CD4-positive, CD25-positive, alpha-beta regulatory T cell (primary cell): ENCODE data around the gene PDE1A. TPM values are rescaled to one million over a fixed set of nuclear protein-coding genes. Genes with fewer than 3 reads are reported as not detected.

Experiments
- ATAC-seq, 2 donors: fragments of 150-1000 bp; cut with Tn5 transposase; one replicate each; pipeline ENCODE4 v1.10.0; 2021; ENCODE audit warnings: low read depth in 2 of 2, moderate number of reproducible peaks in 2 of 2, moderate library complexity in 1 of 2
- DNase-seq, 3 donors: peaks; one replicate each; pipeline versions ENCODE4 v3.0.0 to v3.0.0-alpha.2; 2012 to 2022; ENCODE audit warnings: mixed read lengths in 1 of 3
- H3K27ac ChIP-seq: one replicate; pipeline ENCODE4 v1.7.0; 2013; ENCODE audit warnings: mild to moderate bottlenecking, low read length; ENCODE audit not compliant: insufficient read depth, poor library complexity, severe bottlenecking
- H3K27me3 ChIP-seq: one replicate; pipeline ENCODE4 v1.7.0; 2013; ENCODE audit warnings: low read length; ENCODE audit not compliant: control insufficient read depth, insufficient read depth
- H3K36me3 ChIP-seq: one replicate; pipeline ENCODE4 v1.7.0; 2013; ENCODE audit warnings: mild to moderate bottlenecking, low read length, moderate library complexity; ENCODE audit not compliant: control insufficient read depth, insufficient read depth
- H3K4me1 ChIP-seq: 2 replicates; pipeline ENCODE4 v1.7.0; 2013; ENCODE audit warnings: mild to moderate bottlenecking, low read length; ENCODE audit not compliant: insufficient read depth, control insufficient read depth, poor library complexity, severe bottlenecking
- H3K4me3 ChIP-seq: one replicate; pipeline ENCODE4 v1.7.0; 2013; ENCODE audit warnings: low read depth, mild to moderate bottlenecking, low read length, moderate library complexity
- H3K9me3 ChIP-seq, 2 experiments: 1 replicate in 1 of 2; 2 replicates in 1 of 2; pipeline ENCODE4 v1.7.0; 2013; ENCODE audit warnings: low read length in 2 of 2, mild to moderate bottlenecking in 1 of 2, moderate library complexity in 1 of 2; ENCODE audit not compliant: control insufficient read depth in 2 of 2
- H3K27ac Mint-ChIP-seq, 3 donors: one replicate each; pipeline ENCODE4 v1.8.0; 2020 to 2022; ENCODE audit warnings: mild to moderate bottlenecking in 3 of 3, mixed read lengths in 3 of 3, moderate library complexity in 2 of 3
- H3K27me3 Mint-ChIP-seq: one replicate; pipeline ENCODE4 v1.8.0; 2022; ENCODE audit warnings: mild to moderate bottlenecking, mixed read lengths
- H3K36me3 Mint-ChIP-seq: one replicate; pipeline ENCODE4 v1.8.0; 2020; ENCODE audit warnings: mixed read lengths
- H3K4me1 Mint-ChIP-seq, 4 donors: one replicate each; pipeline ENCODE4 v1.8.0; 2020 to 2022; ENCODE audit warnings: mixed read lengths in 4 of 4, mild to moderate bottlenecking in 1 of 4
- H3K4me3 Mint-ChIP-seq, 4 donors: one replicate each; pipeline ENCODE4 v1.8.0; 2020 to 2022; ENCODE audit warnings: mild to moderate bottlenecking in 4 of 4, mixed read lengths in 4 of 4, moderate library complexity in 3 of 4
- H3K9me3 Mint-ChIP-seq, 7 donors: one replicate each; pipeline ENCODE4 v1.8.0; 2020 to 2022; ENCODE audit warnings: mixed read lengths in 7 of 7, mild to moderate bottlenecking in 3 of 7, moderate library complexity in 2 of 7
- polyA plus RNA-seq, 4 donors: library from polyadenylated mRNA; unstranded; fragments of 300-500 nt; fragmentation: Illumina TruSeq; gene quantifications; one replicate each; pipeline ENCODE4 v1.2.3, GENCODE V29; 2021
- total RNA-seq: library from RNA; stranded (reverse); gene quantifications from one replicate; pipeline ENCODE4 v1.2.3, GENCODE V29; 2022

Gene PDE1A
- total RNA-seq: not detected
- polyA plus RNA-seq: not detected

DNA sequence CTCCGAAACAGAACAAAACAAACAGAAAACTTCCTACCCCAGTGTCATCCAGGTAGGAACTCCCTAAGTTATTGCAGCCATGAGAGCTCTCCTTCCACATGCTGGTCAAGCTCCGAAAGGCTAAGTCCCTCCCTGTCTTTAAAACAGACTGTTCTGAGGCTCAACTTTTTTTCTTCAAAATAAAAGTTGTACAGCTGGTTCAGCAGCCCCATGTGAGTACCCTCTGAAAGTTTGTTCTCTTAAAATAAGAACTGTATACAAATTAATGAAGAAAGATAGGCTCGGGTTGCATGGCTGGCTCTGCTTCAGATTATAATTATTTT is at the start of gene PDE1A:
Gene PDE1A (minus strand): TSS at position 119 of the 323 bp plus-strand sequence.
- H3K27ac Mint-ChIP-seq: no peak within 1 kb of the TSS
- no peak within 1 kb of the TSS for H3K27ac ChIP-seq
- no peak within 1 kb of the TSS for H3K4me3 Mint-ChIP-seq
- H3K4me1 ChIP-seq: no peaks in the 10 kb centered on the region
- no peaks in the 10 kb centered on the region for H3K27me3 Mint-ChIP-seq
- ATAC-seq (no peak), DNase-seq (no peak)
- H3K4me3 ChIP-seq: no peak within 1 kb of the TSS
- peaks cover 0 to 7% (median 3%) of the 10 kb centered on the region in 7 donors for H3K9me3 Mint-ChIP-seq
- H3K36me3 ChIP-seq: no peaks in the 10 kb centered on the region
- H3K9me3 ChIP-seq: no peaks in the 10 kb centered on the region
- H3K4me1 Mint-ChIP-seq: no peaks in the 10 kb centered on the region
- no peaks in the 10 kb centered on the region for H3K27me3 ChIP-seq
- no peaks in the 10 kb centered on the region for H3K36me3 Mint-ChIP-seq

DNA sequence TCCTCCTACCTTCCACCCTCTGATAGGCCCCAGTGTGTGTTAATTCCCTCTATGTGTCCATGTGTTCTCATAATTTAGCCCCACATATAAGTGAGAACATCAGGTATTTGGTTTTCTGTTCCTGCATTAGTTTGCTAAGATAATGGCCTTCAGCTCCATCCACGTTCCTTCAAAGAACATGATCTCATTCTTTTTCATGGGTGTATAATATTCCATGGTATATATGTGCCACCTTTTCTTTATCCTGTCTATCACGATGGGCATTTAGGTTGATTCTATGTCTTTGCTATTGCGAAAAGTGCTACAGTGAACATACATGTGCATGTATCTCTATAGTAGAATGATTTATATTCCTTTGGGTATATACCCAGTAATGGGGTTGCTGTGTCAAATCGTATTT is 46.8 kb upstream of the PDE1A start:
- H3K4me1 Mint-ChIP-seq: no peaks in the 10 kb centered on the region
- Histone ChIP-seq H3K27me3 (no peaks in the 10 kb centered on the region), H3K4me3 (no peak overlapping the region), H3K9me3 (peaks cover 0 to 3% of the 10 kb centered on the region in 2 experiments), H3K27ac (no peak overlapping the region), H3K36me3 (no peaks in the 10 kb centered on the region), H3K4me1 (no peaks in the 10 kb centered on the region)
- H3K4me3 Mint-ChIP-seq: no peak overlapping the region
- no peaks in the 10 kb centered on the region for H3K27me3 Mint-ChIP-seq
- no peak for ATAC-seq
- H3K9me3 Mint-ChIP-seq: peaks cover under 1 to 13% (median 6%) of the 10 kb centered on the region in 7 donors
- DNase-seq: no peak
- H3K27ac Mint-ChIP-seq: no peak overlapping the region
- no peaks in the 10 kb centered on the region for H3K36me3 Mint-ChIP-seq

DNA sequence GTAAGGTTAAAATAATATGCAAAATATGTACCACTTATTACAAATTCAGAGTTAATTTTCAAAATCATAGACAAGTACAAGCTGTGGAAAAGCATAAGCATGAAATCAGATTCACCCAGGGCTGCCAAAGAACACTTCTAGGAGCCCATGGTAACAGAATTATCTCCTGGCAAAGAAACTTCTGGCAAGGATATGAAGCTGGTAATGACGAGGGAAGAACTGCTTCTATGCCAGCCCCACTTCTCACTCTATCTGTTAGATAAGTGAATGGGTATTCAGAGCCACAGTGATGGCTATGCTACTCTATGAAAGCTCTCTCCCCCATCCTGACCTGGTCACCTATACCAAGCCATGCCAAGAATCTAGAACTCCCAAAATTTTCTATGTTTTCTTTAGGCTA is 36.9 kb upstream of the PDE1A start:
- ATAC-seq: no peak

DNA sequence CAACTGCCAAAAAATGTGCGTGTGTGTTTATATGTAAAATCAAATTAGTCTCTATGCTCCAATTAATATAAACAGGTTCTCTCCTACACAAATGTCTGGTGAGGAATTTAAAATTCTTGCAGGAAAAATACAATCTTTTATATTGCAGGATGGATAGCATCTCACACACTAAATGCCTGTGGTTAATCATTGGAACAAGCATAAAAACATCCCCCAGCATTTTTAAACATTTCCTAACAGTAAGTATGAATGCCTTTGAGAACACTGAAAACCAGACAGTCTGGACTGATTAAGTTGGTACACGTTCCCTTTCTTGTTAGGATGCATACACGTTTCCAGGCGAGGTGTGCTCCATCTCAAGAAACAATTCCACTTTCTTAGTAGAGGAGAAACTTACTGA is 29.9 kb upstream of the PDE1A start:
- Mint-ChIP-seq H3K27ac (no peak overlapping the region), H3K36me3 (no peaks in the 10 kb centered on the region)

More for the DNA sequence above, 36.9 kb upstream of the PDE1A start:
- H3K4me3 ChIP-seq: no peak overlapping the region
- H3K9me3 ChIP-seq: no peaks in the 10 kb centered on the region
- Mint-ChIP-seq H3K27me3 (no peaks in the 10 kb centered on the region), H3K27ac (no peak overlapping the region), H3K4me1 (no peaks in the 10 kb centered on the region), H3K4me3 (no peak overlapping the region), H3K9me3 (peaks cover 0 to 10% (median 5%) of the 10 kb centered on the region in 7 donors), H3K36me3 (no peaks in the 10 kb centered on the region)
- H3K36me3 ChIP-seq: no peaks in the 10 kb centered on the region
- DNase-seq: no peak
- H3K27ac ChIP-seq: no peak overlapping the region
- H3K27me3 ChIP-seq: no peaks in the 10 kb centered on the region
- H3K4me1 ChIP-seq: no peaks in the 10 kb centered on the region

DNA sequence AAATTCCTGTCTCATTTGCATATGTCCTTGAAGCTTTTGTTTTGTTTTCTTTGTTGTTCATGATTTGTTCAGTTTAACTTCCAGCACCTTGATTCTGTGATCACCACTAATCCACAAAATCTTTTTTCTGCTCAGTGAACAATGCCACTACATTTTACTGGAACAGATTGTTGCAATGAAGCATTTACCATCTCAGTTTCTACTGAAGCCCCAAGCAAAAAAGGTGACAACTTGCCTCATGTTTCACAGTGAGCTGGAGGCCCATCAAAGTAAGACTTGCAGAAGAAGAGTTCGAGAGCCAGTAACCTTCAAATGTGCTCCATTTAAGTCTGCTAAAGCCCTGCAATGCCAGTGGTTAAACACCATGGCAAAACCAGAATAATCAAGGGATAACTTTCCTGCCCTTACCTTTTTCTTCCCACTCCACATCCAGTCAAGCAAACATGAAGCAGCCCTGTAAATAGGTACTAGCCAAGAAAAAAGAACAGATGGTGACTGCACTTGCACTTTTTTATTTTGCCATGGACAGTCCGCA is 25.7 kb upstream of the PDE1A start:
- H3K9me3 Mint-ChIP-seq: peaks cover 0 to 8% (median 1%) of the 10 kb centered on the region in 7 donors
- ATAC-seq: no peak

More for the DNA sequence above, 29.9 kb upstream of the PDE1A start:
- Mint-ChIP-seq H3K4me3 (no peak overlapping the region), H3K4me1 (no peaks in the 10 kb centered on the region), H3K9me3 (peaks cover 0 to 13% (median 3%) of the 10 kb centered on the region in 7 donors), H3K27me3 (no peaks in the 10 kb centered on the region)
- Histone ChIP-seq H3K27me3 (no peaks in the 10 kb centered on the region), H3K27ac (no peak overlapping the region), H3K36me3 (no peaks in the 10 kb centered on the region), H3K4me1 (no peaks in the 10 kb centered on the region), H3K9me3 (no peaks in the 10 kb centered on the region), H3K4me3 (no peak overlapping the region)
- DNase-seq: no peak
- no peak for ATAC-seq

DNA sequence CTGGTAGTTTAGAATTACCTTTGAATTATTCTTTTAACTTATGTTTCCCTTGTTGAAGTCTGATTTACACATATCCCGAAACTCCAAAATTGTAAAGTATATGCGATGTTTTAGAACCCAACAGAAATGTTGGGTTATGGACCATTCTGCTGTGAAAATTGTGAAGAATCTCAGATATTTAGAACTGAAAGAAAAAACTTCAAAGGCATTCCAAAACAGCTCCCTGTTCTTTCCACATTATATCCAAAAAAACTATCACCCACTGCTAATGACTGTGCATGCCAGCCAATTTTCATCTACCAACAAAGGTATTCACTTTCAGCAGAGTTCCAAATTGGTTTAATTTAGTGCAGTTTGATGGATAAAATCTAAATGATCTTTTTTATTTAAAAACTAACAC is 21.5 kb upstream of the PDE1A start:
- Histone ChIP-seq H3K4me1 (no peaks in the 10 kb centered on the region), H3K27ac (no peak overlapping the region), H3K9me3 (no peaks in the 10 kb centered on the region), H3K36me3 (no peaks in the 10 kb centered on the region), H3K4me3 (no peak overlapping the region), H3K27me3 (no peaks in the 10 kb centered on the region)
- peaks cover 0 to 8% (median 3%) of the 10 kb centered on the region in 7 donors for H3K9me3 Mint-ChIP-seq
- DNase-seq (no peak), ATAC-seq (no peak)
- no peaks in the 10 kb centered on the region for H3K4me1 Mint-ChIP-seq
- H3K4me3 Mint-ChIP-seq: no peak overlapping the region
- no peaks in the 10 kb centered on the region for H3K27me3 Mint-ChIP-seq
- no peaks in the 10 kb centered on the region for H3K36me3 Mint-ChIP-seq
- H3K27ac Mint-ChIP-seq: no peak overlapping the region

More for the DNA sequence above, 25.7 kb upstream of the PDE1A start:
- H3K36me3 ChIP-seq: no peaks in the 10 kb centered on the region
- H3K4me3 Mint-ChIP-seq: no peak overlapping the region
- H3K27ac ChIP-seq: no peak overlapping the region
- no peaks in the 10 kb centered on the region for H3K36me3 Mint-ChIP-seq
- H3K27me3 ChIP-seq: no peaks in the 10 kb centered on the region
- no peaks in the 10 kb centered on the region for H3K4me1 ChIP-seq
- no peak overlapping the region for H3K27ac Mint-ChIP-seq
- H3K27me3 Mint-ChIP-seq: no peaks in the 10 kb centered on the region
- H3K9me3 ChIP-seq: no peaks in the 10 kb centered on the region
- H3K4me1 Mint-ChIP-seq: no peaks in the 10 kb centered on the region
- H3K4me3 ChIP-seq: no peak overlapping the region
- no peak for DNase-seq

DNA sequence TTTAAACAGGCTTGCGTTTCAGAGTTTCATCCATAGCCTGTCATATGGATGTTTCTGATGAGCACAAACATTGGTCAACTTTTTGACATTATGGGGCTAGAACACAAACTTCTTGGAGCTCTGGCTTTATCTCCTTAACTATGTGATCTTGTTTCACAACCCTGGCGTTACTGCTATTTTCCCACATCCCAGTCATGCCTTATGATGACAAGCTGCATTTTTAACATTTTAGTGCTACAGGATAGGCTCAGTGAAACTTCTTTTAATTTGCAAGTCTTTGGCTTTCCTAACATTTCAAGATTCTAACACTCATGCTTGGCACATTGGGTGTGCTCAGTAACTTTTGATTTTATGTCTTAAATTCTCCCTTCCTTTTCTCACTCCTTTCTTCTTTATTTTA is 21.0 kb upstream of the PDE1A start:
- Mint-ChIP-seq H3K4me3 (no peak overlapping the region), H3K36me3 (no peaks in the 10 kb centered on the region), H3K4me1 (no peaks in the 10 kb centered on the region), H3K27me3 (no peaks in the 10 kb centered on the region), H3K9me3 (peaks cover 0 to 8% (median 4%) of the 10 kb centered on the region in 7 donors), H3K27ac (no peak overlapping the region)
- no peaks in the 10 kb centered on the region for H3K27me3 ChIP-seq
- H3K36me3 ChIP-seq: no peaks in the 10 kb centered on the region
- H3K27ac ChIP-seq: no peak overlapping the region
- H3K9me3 ChIP-seq: no peaks in the 10 kb centered on the region
- ATAC-seq: no peak
- H3K4me3 ChIP-seq: no peak overlapping the region
- no peak for DNase-seq
- H3K4me1 ChIP-seq: no peaks in the 10 kb centered on the region

DNA sequence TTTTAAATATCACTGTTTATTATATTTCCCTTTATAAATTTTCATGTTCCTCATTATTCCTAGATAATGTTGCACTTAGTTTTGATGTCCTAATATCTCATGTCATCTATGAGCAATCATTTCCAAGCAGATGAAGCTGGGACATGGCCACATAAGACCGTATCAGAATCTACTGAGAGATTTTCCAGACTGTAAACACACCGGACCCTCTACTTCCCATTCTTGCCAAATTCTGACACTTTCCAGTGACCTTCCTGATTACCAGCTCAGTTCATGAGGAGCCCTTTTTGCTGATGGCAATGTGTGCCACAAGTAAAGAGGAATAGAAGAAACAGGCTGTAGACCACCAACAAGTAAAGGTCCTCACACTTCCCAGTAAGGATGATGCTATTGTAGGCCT is 20.3 kb upstream of the PDE1A start:
- Histone ChIP-seq H3K4me1 (no peaks in the 10 kb centered on the region), H3K27ac (no peak overlapping the region), H3K9me3 (no peaks in the 10 kb centered on the region), H3K36me3 (no peaks in the 10 kb centered on the region), H3K27me3 (no peaks in the 10 kb centered on the region), H3K4me3 (no peak overlapping the region)
- Mint-ChIP-seq H3K4me1 (no peaks in the 10 kb centered on the region), H3K36me3 (no peaks in the 10 kb centered on the region), H3K27ac (no peak overlapping the region), H3K4me3 (no peak overlapping the region), H3K9me3 (peaks cover 0 to 6% (median under 1%) of the 10 kb centered on the region in 7 donors), H3K27me3 (no peaks in the 10 kb centered on the region)
- DNase-seq: no peak
- ATAC-seq: no peak
